GM03348 (cell line): ENCODE measurements around the gene STX11.
"Not testable (repeated sequence)": the region's sequence is repeated elsewhere in the genome, so short reads cannot be mapped to it uniquely, and the experiment has no call there.

Experiments
- DNase-seq: peaks from one replicate; pipeline ENCODE4 v3.0.0; 2012; ENCODE audit warnings: low spot score

The STX11 gene

GRCh38 chr6:144149894-144150709 lies at the start of gene STX11:
Gene STX11 (plus strand): TSS chr6:144150517. CDS start chr6:144186628, 36,111 bp downstream.
- DNase-seq = peak; percentile 83

GRCh38 chr6:144103026-144103563 lies 47.2 kb upstream of the STX11 start:
- DNase-seq = no peak

- DNase-seq = no peak
These were observed 45.8 kb upstream of the STX11 start for GRCh38 chr6:144104488-144104887.

- peak; percentile 72 for DNase-seq
These were observed 45.3 kb upstream of the STX11 start for GRCh38 chr6:144104898-144105487.

GRCh38 chr6:144106206-144106605 lies 44.1 kb upstream of the STX11 start:
- no peak for DNase-seq

GRCh38 chr6:144110210-144110609 lies 40.1 kb upstream of the STX11 start:
- no peak for DNase-seq

- no peak for DNase-seq
These were observed 37.0 kb upstream of the STX11 start for GRCh38 chr6:144113366-144113765.

GRCh38 chr6:144115219-144115618 lies 35.1 kb upstream of the STX11 start:
- DNase-seq = no peak

- DNase-seq = no peak
These were observed 30.9 kb upstream of the STX11 start for GRCh38 chr6:144119376-144119775.

GRCh38 chr6:144122861-144123260 lies 27.5 kb upstream of the STX11 start:
- no peak for DNase-seq

GRCh38 chr6:144123421-144123820 lies 26.9 kb upstream of the STX11 start:
- DNase-seq = no peak

- DNase-seq = no peak
These were observed 26.5 kb upstream of the STX11 start for GRCh38 chr6:144123836-144124235.

GRCh38 chr6:144127097-144127496 lies 23.2 kb upstream of the STX11 start:
- DNase-seq = no peak

- no peak for DNase-seq
These were observed 20.8 kb upstream of the STX11 start for GRCh38 chr6:144129469-144129868.

- DNase-seq = peak; percentile 32
These were observed 19.0 kb upstream of the STX11 start for GRCh38 chr6:144131248-144131709.

- DNase-seq = not testable (repeated sequence)
These were observed 18.1 kb upstream of the STX11 start for GRCh38 chr6:144132167-144132690.

- no peak for DNase-seq
These were observed 17.0 kb upstream of the STX11 start for GRCh38 chr6:144133225-144133821.

- no peak for DNase-seq
These were observed 16.1 kb upstream of the STX11 start for GRCh38 chr6:144134176-144134575.

- DNase-seq = no peak
These were observed 15.6 kb upstream of the STX11 start for GRCh38 chr6:144134737-144135136.

GRCh38 chr6:144138542-144138941 lies 11.8 kb upstream of the STX11 start:
- DNase-seq = no peak

GRCh38 chr6:144139817-144140216 lies 10.5 kb upstream of the STX11 start:
- no peak for DNase-seq

- no peak for DNase-seq
These were observed 9.4 kb upstream of the STX11 start for GRCh38 chr6:144140867-144141266.

GRCh38 chr6:144141470-144141869 lies 8.8 kb upstream of the STX11 start:
- no peak for DNase-seq
